ENCODE measurements around the gene USPL1.
"Not testable (repeated sequence)": the region's sequence is repeated elsewhere in the genome, so short reads cannot be mapped to it uniquely, and the experiment has no call there.

Gene USPL1

DNA sequence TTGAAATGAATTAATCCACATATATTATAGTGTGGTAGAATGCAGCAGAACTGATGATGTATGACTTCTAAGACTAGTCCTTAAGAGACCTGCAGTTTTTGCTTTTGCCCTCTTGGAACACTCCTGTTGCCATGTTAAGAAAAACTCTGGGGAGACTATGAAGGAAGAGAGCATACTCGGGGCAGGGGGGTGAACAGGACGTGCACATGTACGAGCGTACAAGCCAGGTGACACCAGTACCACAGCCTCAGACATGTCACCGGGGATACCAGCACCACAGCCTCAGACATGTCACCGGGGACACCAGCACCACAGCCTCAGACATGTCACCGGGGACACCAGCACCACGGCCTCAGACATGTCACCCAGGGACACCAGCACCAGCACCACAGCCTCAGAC, 15.9 kb upstream of the USPL1 start:
- no peaks in the 10 kb centered on the region for H3K27me3 Mint-ChIP-seq
- H3K27ac Mint-ChIP-seq: no peak overlapping the region
- no peaks in the 10 kb centered on the region for H3K36me3 Mint-ChIP-seq (ENCODE audit: low read depth)
- no peaks in the 10 kb centered on the region for H3K4me1 Mint-ChIP-seq (ENCODE audit: low read depth)
- H3K4me3 Mint-ChIP-seq: no peak overlapping the region
- H3K9me3 Mint-ChIP-seq: no peaks in the 10 kb centered on the region

DNA sequence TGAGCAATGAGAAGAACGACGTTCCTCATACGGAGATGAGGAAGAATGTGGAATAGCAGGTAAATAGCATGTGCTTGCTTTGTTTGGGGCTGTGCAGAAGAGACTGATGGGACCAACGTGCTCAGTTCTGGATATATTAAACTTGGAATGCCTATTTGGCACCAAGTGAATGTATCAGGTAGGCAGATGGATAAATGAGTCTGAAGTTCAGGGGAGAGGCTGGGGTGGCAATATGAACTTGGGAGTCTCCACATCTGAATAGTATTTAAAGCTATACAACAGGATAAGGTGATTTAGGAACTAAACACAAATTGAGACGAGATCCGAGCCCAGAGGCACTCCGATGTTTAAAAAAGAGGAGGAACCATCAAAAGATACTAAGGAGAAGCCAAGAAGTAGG, 12.7 kb upstream of the USPL1 start:
- peaks cover 14% of the 10 kb centered on the region for H3K4me1 Mint-ChIP-seq (ENCODE audit: low read depth)
- no peaks in the 10 kb centered on the region for H3K27me3 Mint-ChIP-seq
- H3K36me3 Mint-ChIP-seq (ENCODE audit: low read depth): no peaks in the 10 kb centered on the region
- no peaks in the 10 kb centered on the region for H3K9me3 Mint-ChIP-seq
- H3K4me3 Mint-ChIP-seq: no peak overlapping the region
- H3K27ac Mint-ChIP-seq: no peak overlapping the region

DNA sequence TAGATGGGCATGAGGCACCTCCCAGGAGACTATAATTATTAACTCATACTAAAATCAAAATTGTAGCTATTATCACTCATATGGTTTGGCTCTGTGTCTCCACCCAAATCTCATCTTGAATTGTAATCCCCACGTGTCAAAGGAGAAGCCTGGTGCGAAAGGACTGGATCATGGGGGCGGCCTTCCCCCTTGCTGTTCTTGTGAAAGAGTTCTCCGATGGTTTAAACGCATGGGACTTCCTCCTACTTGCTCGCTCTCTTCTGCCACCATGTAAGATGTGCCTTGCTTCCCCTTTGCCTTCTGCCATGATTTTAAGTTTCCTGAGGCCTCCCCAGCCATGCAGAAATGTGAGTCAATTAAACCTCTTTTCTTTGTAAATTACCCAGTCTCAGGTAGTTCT, 10.5 kb upstream of the USPL1 start:
- not testable (repeated sequence) for H3K36me3 Mint-ChIP-seq (ENCODE audit: low read depth); H3K27me3 Mint-ChIP-seq; H3K9me3 Mint-ChIP-seq; H3K4me3 Mint-ChIP-seq
- H3K4me1 Mint-ChIP-seq (ENCODE audit: low read depth): peaks cover 14% of the 10 kb centered on the region
- H3K27ac Mint-ChIP-seq: peak overlapping the region; percentile 3

DNA sequence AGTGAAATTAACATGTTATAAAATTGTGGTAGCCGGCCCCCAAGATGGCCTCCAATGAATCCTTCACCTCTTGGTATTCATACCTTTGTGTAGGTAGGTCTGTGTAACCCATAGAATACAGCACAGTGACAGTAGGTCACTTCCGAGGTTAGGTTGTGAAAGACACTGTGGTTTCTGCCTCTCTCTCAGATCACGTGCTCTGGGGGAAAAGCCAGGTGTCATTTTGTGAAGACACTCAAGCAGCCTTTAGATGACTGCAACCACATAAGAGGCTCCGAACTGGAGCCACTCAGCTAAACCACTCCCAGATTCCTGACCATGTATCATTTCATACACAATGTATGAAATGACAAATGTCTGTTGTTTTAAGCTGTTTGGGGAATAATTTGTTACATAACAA, 9.8 kb upstream of the USPL1 start:
- Mint-ChIP-seq H3K36me3 (ENCODE audit: low read depth) (no peaks in the 10 kb centered on the region), H3K27ac (no peak overlapping the region), H3K4me1 (ENCODE audit: low read depth) (peaks cover 14% of the 10 kb centered on the region), H3K27me3 (no peaks in the 10 kb centered on the region), H3K9me3 (no peaks in the 10 kb centered on the region), H3K4me3 (no peak overlapping the region)

DNA sequence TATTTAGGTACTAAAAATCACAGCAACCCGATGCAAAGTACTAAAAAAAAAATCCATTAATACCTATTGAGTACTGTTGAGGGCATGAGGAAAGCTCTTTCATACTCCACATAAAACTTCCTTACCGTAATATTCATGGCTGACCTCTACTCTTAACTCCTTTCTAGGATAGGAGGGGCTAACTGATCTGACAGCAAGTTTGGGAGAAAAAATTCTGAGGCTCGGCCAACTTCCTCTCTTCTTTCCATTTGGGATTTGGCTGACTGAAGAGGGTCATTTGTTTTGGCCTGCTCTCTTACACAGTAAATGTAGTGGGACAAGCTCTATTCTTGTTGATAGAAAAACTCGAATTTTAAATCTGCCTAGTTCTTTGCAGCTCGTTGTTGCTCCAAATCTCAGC, 9.4 kb upstream of the USPL1 start:
- no peaks in the 10 kb centered on the region for H3K9me3 Mint-ChIP-seq
- no peak overlapping the region for H3K4me3 Mint-ChIP-seq
- H3K27me3 Mint-ChIP-seq: no peaks in the 10 kb centered on the region
- no peak overlapping the region for H3K27ac Mint-ChIP-seq
- peaks cover 14% of the 10 kb centered on the region for H3K4me1 Mint-ChIP-seq (ENCODE audit: low read depth)
- peaks cover 1% of the 10 kb centered on the region for H3K36me3 Mint-ChIP-seq (ENCODE audit: low read depth)

DNA sequence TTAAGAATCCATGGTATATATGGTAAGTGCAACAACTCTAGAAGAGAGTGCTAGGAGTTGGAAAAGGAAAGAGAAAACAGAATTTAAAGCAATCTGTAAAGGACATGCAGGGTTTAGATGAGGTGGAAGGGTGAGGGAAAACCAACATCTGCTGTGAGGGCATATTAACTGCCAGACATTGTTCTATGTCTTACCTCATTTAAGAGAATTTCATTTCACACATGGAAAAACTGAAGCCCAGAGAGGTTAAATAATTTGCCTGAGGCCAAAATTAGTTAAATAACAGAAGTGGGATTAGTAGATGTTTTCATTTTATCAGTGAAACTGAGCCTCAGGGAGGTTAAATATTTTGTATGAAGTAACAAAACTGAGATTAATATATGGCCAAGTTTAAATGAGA, 7.4 kb upstream of the USPL1 start:
- Mint-ChIP-seq H3K4me1 (ENCODE audit: low read depth) (peaks cover 26% of the 10 kb centered on the region), H3K9me3 (no peaks in the 10 kb centered on the region), H3K27ac (no peak overlapping the region), H3K27me3 (no peaks in the 10 kb centered on the region), H3K4me3 (no peak overlapping the region), H3K36me3 (ENCODE audit: low read depth) (peaks cover 6% of the 10 kb centered on the region)

DNA sequence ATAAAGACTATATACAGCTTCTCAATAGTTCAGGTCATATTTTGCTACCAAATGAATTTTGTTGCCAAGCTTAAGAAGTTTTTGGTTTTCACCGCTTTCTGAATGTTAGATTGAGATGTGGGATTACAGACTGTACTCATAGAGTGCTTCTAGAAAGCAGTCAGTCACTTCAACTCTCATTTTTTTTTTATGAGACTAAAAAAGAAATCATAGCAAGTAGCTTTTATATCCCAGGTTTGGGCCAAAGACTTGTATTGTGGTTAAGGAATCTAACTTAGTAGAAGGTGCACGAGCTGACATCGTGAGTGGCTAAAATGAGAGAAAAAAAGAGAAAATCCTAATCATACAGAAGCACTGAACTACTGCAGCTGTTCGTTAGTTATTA, 2.2 kb upstream of the USPL1 start:
- Mint-ChIP-seq H3K36me3 (ENCODE audit: low read depth) (peaks cover 6% of the 10 kb centered on the region), H3K27me3 (no peaks in the 10 kb centered on the region), H3K4me3 (no peak overlapping the region), H3K9me3 (no peaks in the 10 kb centered on the region), H3K27ac (no peak overlapping the region), H3K4me1 (ENCODE audit: low read depth) (peaks cover 18% of the 10 kb centered on the region)

DNA sequence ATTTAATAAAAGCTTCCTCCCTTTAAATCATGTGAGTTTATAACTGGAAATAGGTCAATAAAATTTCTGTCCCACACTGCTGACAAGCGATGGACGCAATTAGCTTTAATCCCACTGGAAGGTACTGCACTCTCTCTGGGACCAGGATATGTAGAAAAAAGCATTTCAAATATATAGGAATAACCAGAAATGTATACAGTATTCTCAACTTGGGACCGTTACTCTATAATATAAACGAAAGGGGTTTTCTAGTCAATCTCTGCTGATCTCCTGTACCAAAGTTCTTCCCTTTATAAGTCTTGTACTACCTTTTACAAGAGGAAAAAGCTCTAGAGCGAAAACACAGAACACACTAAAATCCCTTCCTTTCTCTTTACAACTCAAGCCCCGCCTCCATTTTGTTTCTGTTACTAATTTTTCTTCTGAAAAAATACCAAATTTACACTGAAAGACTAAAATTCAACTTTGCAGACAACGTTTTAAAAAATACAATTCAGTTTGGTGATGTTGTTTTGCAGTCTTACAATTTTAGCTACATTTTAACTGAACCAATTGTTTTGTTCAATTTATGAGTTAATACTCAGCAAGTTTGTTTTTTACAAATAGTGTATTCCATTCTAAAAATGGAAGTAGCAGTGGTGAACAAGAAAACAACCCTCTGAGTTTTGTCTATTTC, 1.7 kb upstream of the USPL1 start:
- H3K27ac Mint-ChIP-seq: no peak overlapping the region
- H3K4me1 Mint-ChIP-seq (ENCODE audit: low read depth): peaks cover 18% of the 10 kb centered on the region
- H3K9me3 Mint-ChIP-seq: no peaks in the 10 kb centered on the region
- H3K36me3 Mint-ChIP-seq (ENCODE audit: low read depth): peaks cover 8% of the 10 kb centered on the region
- H3K4me3 Mint-ChIP-seq: no peak overlapping the region
- no peaks in the 10 kb centered on the region for H3K27me3 Mint-ChIP-seq

DNA sequence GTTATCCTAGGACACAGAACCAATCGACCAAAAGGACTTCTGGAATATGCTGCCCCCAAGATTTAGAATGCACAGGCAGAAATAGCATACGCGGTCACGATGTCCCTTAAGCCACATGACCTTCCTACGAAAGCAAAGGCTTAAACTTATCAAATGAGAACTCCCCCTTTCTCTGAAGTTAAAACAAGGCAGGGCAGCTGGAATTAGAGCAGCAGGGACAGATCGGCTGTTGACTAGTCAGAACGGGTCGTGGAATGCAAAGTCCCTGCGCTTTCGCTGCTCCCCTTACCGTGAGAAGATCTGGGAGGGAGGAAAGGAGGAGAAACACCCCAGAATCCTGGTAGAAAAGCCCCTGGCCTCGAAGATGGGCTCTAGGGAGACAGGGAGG, 799 bp upstream of the USPL1 start:
- Mint-ChIP-seq H3K27ac (no peak overlapping the region), H3K9me3 (no peaks in the 10 kb centered on the region), H3K27me3 (no peaks in the 10 kb centered on the region), H3K4me3 (no peak overlapping the region), H3K4me1 (ENCODE audit: low read depth) (peaks cover 18% of the 10 kb centered on the region), H3K36me3 (ENCODE audit: low read depth) (peaks cover 14% of the 10 kb centered on the region)

DNA sequence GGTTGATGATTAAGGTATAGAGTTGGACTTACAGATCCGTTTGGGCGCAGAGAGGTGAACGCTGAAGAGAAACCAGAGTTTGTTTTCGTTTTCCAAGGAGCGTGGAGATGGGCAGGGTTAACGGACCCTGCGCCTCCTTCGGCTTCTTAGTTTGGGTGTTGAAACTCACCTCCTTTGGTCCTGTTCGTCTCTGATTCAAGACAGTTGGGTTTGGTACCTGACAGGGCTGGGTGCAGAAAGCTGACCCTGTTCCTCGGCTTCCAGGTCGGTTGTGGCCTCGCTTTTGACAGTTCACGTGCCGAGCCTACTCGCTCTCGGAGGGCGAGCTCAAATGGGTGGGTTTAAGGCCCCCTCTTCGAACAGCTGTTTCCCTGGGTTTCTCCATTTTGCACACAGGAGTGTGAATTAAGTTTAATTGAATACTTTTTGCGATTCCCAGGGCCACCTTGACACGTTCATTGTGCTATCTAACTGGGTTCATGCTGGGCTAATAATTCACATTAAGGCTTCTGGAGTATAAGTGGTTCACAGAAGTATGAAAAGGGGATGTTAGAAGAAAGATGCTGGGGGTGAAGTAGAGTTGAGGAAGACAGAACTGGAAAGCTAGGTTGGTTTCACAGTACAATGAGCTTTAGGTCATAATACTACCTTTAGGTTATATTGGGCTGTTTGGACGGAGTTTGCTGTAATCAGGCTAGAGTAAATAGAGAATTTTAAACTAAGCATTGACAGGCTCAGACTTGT, 638 bp downstream of the USPL1 start:
- Mint-ChIP-seq H3K4me3 (no peak overlapping the region), H3K27ac (no peak overlapping the region), H3K27me3 (no peaks in the 10 kb centered on the region), H3K9me3 (no peaks in the 10 kb centered on the region), H3K36me3 (ENCODE audit: low read depth) (peaks cover 22% of the 10 kb centered on the region), H3K4me1 (ENCODE audit: low read depth) (peaks cover 24% of the 10 kb centered on the region)

DNA sequence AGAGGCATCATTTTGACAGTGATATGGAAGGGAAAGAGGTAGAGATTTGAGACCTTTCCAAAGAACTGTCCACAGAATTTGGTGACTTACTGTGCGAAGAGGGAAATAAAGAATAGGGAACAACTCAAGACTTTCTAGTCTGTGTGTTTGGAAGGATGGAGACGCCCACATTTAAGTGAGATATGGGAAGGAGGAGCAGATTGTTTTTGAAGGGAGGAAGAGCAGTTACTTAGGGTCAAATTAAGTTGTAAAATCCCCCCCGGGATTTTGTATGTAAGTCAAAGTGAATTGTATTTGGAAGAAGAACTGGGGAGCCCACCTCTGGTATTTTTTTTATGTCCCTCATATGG, 1.2 kb downstream of the USPL1 start:
- H3K4me3 Mint-ChIP-seq: no peak overlapping the region
- peaks cover 22% of the 10 kb centered on the region for H3K36me3 Mint-ChIP-seq (ENCODE audit: low read depth)
- no peak overlapping the region for H3K27ac Mint-ChIP-seq
- H3K9me3 Mint-ChIP-seq: no peaks in the 10 kb centered on the region
- no peaks in the 10 kb centered on the region for H3K27me3 Mint-ChIP-seq
- peaks cover 27% of the 10 kb centered on the region for H3K4me1 Mint-ChIP-seq (ENCODE audit: low read depth)

DNA sequence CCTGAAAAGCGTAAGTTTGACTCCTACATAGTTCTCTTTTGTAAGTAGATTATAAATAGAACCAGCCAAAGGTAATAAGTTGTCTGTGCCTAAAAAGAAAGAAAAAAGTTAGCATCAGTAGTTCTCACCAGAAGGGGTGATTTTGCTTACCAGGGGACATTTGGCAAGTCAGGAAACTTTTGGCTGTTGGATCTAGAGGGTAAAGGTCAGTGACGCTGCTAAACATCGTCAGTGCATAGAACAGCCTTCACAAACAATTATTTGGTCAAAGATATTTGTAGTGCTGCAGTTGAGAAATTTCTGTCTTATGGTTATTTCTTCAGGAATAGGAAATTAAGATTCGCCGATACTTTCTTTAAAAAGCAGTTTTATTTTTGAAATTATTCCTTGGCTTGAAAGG, 2.0 kb downstream of the USPL1 start:
- peak overlapping the region; percentile 28 for H3K27ac Mint-ChIP-seq
- H3K36me3 Mint-ChIP-seq (ENCODE audit: low read depth): peaks cover 30% of the 10 kb centered on the region
- no peaks in the 10 kb centered on the region for H3K9me3 Mint-ChIP-seq
- H3K4me3 Mint-ChIP-seq: no peak overlapping the region
- H3K27me3 Mint-ChIP-seq: no peaks in the 10 kb centered on the region
- H3K4me1 Mint-ChIP-seq (ENCODE audit: low read depth): peaks cover 24% of the 10 kb centered on the region

DNA sequence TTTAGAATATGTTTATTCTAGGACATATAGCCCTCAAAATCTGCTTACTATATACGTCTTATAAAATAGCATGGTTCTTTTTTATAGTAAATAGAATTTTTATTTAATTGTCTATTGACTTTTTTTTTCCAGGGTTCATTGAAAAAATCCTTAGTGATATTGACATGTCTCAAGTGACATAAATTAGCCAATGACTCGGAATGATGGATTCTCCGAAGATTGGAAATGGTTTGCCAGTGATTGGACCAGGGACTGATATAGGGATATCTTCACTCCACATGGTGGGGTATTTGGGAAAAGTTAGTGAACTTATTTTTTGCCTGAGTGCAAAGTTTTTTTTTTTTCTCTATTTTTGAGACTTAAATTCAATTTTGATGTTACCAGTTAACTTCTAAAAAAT, 3.2 kb downstream of the USPL1 start:
- H3K4me3 Mint-ChIP-seq: no peak overlapping the region
- no peaks in the 10 kb centered on the region for H3K27me3 Mint-ChIP-seq
- H3K36me3 Mint-ChIP-seq (ENCODE audit: low read depth): peaks cover 36% of the 10 kb centered on the region
- H3K9me3 Mint-ChIP-seq: no peaks in the 10 kb centered on the region
- H3K27ac Mint-ChIP-seq: peak overlapping the region; percentile 26
- H3K4me1 Mint-ChIP-seq (ENCODE audit: low read depth): peaks cover 19% of the 10 kb centered on the region

DNA sequence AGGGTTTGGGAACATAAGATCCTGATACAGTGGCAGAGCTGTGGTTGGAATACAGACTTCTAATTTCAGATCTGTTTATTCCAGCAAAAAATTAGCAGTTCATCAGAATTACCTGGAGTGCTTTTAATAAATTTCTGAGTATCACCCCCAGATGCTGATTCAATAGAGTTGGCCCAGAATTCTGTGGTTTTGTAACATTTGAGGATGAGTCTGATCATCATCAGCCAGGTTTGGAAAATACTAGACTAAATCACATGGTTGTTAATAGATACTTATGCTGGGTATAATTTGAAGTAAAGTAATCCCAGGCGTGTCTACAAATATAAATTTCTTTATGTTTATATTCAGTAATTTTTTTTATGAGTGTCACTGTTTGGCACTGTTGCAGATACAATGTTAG, 4.8 kb downstream of the USPL1 start:
- Mint-ChIP-seq H3K27me3 (no peaks in the 10 kb centered on the region), H3K9me3 (no peaks in the 10 kb centered on the region), H3K4me1 (ENCODE audit: low read depth) (peaks cover 27% of the 10 kb centered on the region), H3K27ac (no peak overlapping the region), H3K4me3 (no peak overlapping the region), H3K36me3 (ENCODE audit: low read depth) (peaks cover 39% of the 10 kb centered on the region)

DNA sequence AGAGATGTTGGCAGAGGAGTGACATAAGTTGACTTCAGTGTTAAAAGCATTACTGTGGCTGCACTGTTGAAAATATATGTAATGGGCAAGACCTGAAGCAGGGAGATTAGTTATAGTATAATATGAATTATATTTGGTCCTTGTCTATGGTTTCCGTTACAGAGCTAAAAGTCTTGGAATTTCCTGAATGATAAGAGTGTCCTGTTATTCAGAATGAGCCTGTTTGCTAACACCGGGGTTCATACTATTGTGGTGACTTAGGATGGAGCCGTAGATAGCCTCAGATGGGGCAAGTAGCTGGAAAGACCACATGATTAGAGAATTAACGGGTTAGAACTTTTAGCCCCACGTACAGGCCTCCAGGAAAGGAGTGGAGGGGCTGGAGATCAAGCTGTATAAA, 5.7 kb downstream of the USPL1 start:
- Mint-ChIP-seq H3K36me3 (ENCODE audit: low read depth) (peaks cover 40% of the 10 kb centered on the region), H3K9me3 (no peaks in the 10 kb centered on the region), H3K27ac (no peak overlapping the region), H3K4me3 (no peak overlapping the region), H3K27me3 (no peaks in the 10 kb centered on the region), H3K4me1 (ENCODE audit: low read depth) (peaks cover 32% of the 10 kb centered on the region)

DNA sequence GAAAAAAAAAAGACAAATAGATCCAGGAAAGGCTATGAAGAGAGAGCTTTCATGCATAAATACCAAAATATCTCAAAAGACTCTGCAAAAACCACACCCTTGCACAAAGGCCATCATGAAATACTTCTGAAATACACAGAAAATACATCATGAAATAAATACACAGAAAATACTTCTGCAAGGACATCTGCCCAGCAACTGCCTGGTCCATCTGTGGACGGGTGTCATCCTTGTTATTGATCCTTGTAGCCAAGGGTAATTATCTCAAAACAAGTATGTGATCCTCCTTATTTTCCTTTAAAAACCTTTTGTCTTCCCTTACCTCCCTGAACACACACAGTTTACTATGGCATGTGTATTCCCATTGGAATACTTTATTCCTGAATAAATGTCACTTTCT, 6.9 kb downstream of the USPL1 start:
- H3K4me1 Mint-ChIP-seq (ENCODE audit: low read depth): peaks cover 45% of the 10 kb centered on the region

More for the DNA sequence above, 6.9 kb downstream of the USPL1 start:
- Mint-ChIP-seq H3K9me3 (no peaks in the 10 kb centered on the region), H3K27me3 (no peaks in the 10 kb centered on the region), H3K36me3 (ENCODE audit: low read depth) (peaks cover 52% of the 10 kb centered on the region), H3K4me3 (no peak overlapping the region), H3K27ac (no peak overlapping the region)

Data from stimulated activated naive CD8-positive, alpha-beta T cell treated with anti-CD3 and anti-CD28 coated beads, Interleukin-15, Interleukin-2, amounts not matched to agents 100 ng/mL and 50 ng/mL, for 24 hours (primary cell).